GM12875 (cell line): Measurements from ENCODE around the gene TMEM222.
"Not testable (repeated sequence)": the region's sequence is repeated elsewhere in the genome, so short reads cannot be mapped to it uniquely, and the experiment has no call there.

Experiments
- H3K4me3 ChIP-seq: one replicate; pipeline ENCODE4 v1.5.1; 2011; ENCODE audit warnings: low read depth, low read length, control low read depth
- CTCF ChIP-seq: IDR thresholded peaks from 2 replicates; pipeline ENCODE4 v1.5.1; 2011; ENCODE audit warnings: low read depth, mild to moderate bottlenecking, control low read depth, inconsistent platforms, low read length, moderate library complexity, borderline replicate concordance; ENCODE audit not compliant: insufficient read depth

TMEM222 gene

GRCh38 chr1:27321813-27322568, at the start of gene TMEM222:
TMEM222 (plus strand) TSS chr1:27322163; CDS start chr1:27322198, 35 bp downstream.
- TF ChIP-seq CTCF: no peak
- peak within 1 kb of the TSS; percentile 91 for H3K4me3 ChIP-seq

- TF ChIP-seq CTCF: no peak
- no peak overlapping the region for H3K4me3 ChIP-seq
These were observed 47.8 kb upstream of the TMEM222 start for GRCh38 chr1:27274204-27274603.

- no peak overlapping the region for H3K4me3 ChIP-seq
- TF ChIP-seq CTCF: no peak
These were observed 46.3 kb upstream of the TMEM222 start for GRCh38 chr1:27275696-27276095.

- H3K4me3 ChIP-seq: no peak overlapping the region
- TF ChIP-seq CTCF: peak; percentile 73
These were observed 37.3 kb upstream of the TMEM222 start for GRCh38 chr1:27284425-27285273.

- no peak for TF ChIP-seq CTCF
- H3K4me3 ChIP-seq: no peak overlapping the region
These were observed 36.7 kb upstream of the TMEM222 start for GRCh38 chr1:27285274-27285660.

GRCh38 chr1:27285821-27286220, 36.1 kb upstream of the TMEM222 start:
- not testable (repeated sequence) for H3K4me3 ChIP-seq

GRCh38 chr1:27289125-27289524, 32.8 kb upstream of the TMEM222 start:
- H3K4me3 ChIP-seq: not testable (repeated sequence)

GRCh38 chr1:27290581-27290980, 31.4 kb upstream of the TMEM222 start:
- TF ChIP-seq CTCF: no peak
- H3K4me3 ChIP-seq: no peak overlapping the region
